SU-DHL-6 (cell line): ENCODE results near the gene HIBADH.

Experiments used
- EZH2phosphoT487 ChIP-seq: fragments of 200-600 bp; sonication (generic), shearing (Covaris generic); conservative IDR thresholded peaks from 2 replicates; pipeline ENCODE4 v1.6.1; 2018; ENCODE audit warnings: mild to moderate bottlenecking, antibody characterized with exemption, low read length, moderate library complexity, mixed read lengths
- TF ChIP-seq, protein P1 (sequence below): fragments of 200-600 bp; sonication (generic); IDR thresholded peaks from one replicate; pipeline ENCODE4 v1.5.1; 2017; ENCODE audit warnings: antibody characterized with exemption, mild to moderate bottlenecking, low read length, moderate library complexity; ENCODE audit not compliant: insufficient read depth, poor library complexity, severe bottlenecking

- TF ChIP-seq, protein P1, sequence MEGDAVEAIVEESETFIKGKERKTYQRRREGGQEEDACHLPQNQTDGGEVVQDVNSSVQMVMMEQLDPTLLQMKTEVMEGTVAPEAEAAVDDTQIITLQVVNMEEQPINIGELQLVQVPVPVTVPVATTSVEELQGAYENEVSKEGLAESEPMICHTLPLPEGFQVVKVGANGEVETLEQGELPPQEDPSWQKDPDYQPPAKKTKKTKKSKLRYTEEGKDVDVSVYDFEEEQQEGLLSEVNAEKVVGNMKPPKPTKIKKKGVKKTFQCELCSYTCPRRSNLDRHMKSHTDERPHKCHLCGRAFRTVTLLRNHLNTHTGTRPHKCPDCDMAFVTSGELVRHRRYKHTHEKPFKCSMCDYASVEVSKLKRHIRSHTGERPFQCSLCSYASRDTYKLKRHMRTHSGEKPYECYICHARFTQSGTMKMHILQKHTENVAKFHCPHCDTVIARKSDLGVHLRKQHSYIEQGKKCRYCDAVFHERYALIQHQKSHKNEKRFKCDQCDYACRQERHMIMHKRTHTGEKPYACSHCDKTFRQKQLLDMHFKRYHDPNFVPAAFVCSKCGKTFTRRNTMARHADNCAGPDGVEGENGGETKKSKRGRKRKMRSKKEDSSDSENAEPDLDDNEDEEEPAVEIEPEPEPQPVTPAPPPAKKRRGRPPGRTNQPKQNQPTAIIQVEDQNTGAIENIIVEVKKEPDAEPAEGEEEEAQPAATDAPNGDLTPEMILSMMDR: no peak
- no peak for TF ChIP-seq EZH2phosphoT487
Observed at GRCh38 chr7:27590416-27590815, 72.3 kb downstream of the HIBADH start.
